Gastroesophageal sphincter (tissue), 3 donors: ENCODE measurements around the gene TBX3.

ENCODE experiments used
- EP300 ChIP-seq: sonication (generic); formaldehyde crosslinking; IDR thresholded peaks from one replicate; pipeline ENCODE4 v1.6.1; 2017; ENCODE audit warnings: antibody characterized with exemption, mild to moderate bottlenecking
- POLR2A ChIP-seq, 2 donors: fragments of 450-650 bp; IDR thresholded peaks; one replicate each; pipeline ENCODE4 v1.6.1; 2017; ENCODE audit warnings: antibody characterized with exemption in 2 of 2, mild to moderate bottlenecking in 2 of 2, moderate library complexity in 1 of 2
- POLR2AphosphoS5 ChIP-seq: sonication (generic); formaldehyde crosslinking; IDR thresholded peaks from one replicate; pipeline ENCODE4 v1.6.1; 2017; ENCODE audit warnings: antibody characterized with exemption
- TF ChIP-seq, protein P1 (sequence below), 4 experiments: fragments of 200-600 bp in 2 of 4; fragments of 450-650 bp in 2 of 4; sonication (generic) in 1 of 4; IDR thresholded peaks; one replicate each; pipeline ENCODE4 v1.5.1; 2017 to 2019; ENCODE audit warnings: antibody characterized with exemption in 4 of 4, mild to moderate bottlenecking in 2 of 4, moderate library complexity in 2 of 4

- TF ChIP-seq, protein P1, sequence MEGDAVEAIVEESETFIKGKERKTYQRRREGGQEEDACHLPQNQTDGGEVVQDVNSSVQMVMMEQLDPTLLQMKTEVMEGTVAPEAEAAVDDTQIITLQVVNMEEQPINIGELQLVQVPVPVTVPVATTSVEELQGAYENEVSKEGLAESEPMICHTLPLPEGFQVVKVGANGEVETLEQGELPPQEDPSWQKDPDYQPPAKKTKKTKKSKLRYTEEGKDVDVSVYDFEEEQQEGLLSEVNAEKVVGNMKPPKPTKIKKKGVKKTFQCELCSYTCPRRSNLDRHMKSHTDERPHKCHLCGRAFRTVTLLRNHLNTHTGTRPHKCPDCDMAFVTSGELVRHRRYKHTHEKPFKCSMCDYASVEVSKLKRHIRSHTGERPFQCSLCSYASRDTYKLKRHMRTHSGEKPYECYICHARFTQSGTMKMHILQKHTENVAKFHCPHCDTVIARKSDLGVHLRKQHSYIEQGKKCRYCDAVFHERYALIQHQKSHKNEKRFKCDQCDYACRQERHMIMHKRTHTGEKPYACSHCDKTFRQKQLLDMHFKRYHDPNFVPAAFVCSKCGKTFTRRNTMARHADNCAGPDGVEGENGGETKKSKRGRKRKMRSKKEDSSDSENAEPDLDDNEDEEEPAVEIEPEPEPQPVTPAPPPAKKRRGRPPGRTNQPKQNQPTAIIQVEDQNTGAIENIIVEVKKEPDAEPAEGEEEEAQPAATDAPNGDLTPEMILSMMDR (IDR thresholded peaks at IDR 0.05), result no peak
- no peak for TF ChIP-seq POLR2A (IDR thresholded peaks at IDR 0.05)
- TF ChIP-seq POLR2AphosphoS5, result no peak
- no peak for TF ChIP-seq EP300
Measured at GRCh38 chr12:114676142-114676741, 7.7 kb downstream of the TBX3 start.
